RWPE2 (cell line): ENCODE measurements around the gene WDR77.
A peak's percentile ranks its signal among the peaks of the same experiment; 100 is the strongest.

Experiments used
- ATAC-seq: fragments of 200-7000 bp; cut with Tn5 transposase; 3 replicates; pipeline ENCODE4 v1.9.1; 2021; ENCODE audit warnings: low read depth
- DNase-seq: peaks from one replicate; pipeline ENCODE4 v3.0.0-alpha.2; 2020; ENCODE audit warnings: low spot score
- H3K27ac ChIP-seq: fragments of 450-650 bp; 2 replicates; pipeline ENCODE4 v1.5.1; 2017; ENCODE audit warnings: mild to moderate bottlenecking; ENCODE audit not compliant: poor library complexity, severe bottlenecking
- H3K27me3 ChIP-seq: fragments of 250-450 bp; sonication (Bioruptor Pico); 2 replicates; pipeline ENCODE4 v1.5.1; 2021; ENCODE audit warnings: mild to moderate bottlenecking, moderate library complexity; ENCODE audit not compliant: insufficient read depth, poor library complexity, severe bottlenecking
- H3K36me3 ChIP-seq: fragments of 250-450 bp; sonication (Bioruptor Pico); 2 replicates; pipeline ENCODE4 v1.5.1; 2020; ENCODE audit warnings: low read depth, mild to moderate bottlenecking, moderate library complexity
- H3K4me1 ChIP-seq: fragments of 250-450 bp; sonication (Bioruptor Pico); 2 replicates; pipeline ENCODE4 v1.5.1; 2021; ENCODE audit warnings: mild to moderate bottlenecking, moderate library complexity; ENCODE audit not compliant: insufficient read depth, poor library complexity, severe bottlenecking
- H3K4me3 ChIP-seq: fragments of 250-450 bp; sonication (Bioruptor Pico); 2 replicates; pipeline ENCODE4 v1.5.1; 2021; ENCODE audit warnings: mild to moderate bottlenecking, moderate library complexity; ENCODE audit not compliant: severe bottlenecking
- H3K9me3 ChIP-seq: fragments of 250-450 bp; sonication (Bioruptor Pico); 2 replicates; pipeline ENCODE4 v1.5.1; 2021; ENCODE audit warnings: mild to moderate bottlenecking, moderate library complexity; ENCODE audit not compliant: severe bottlenecking
- TF ChIP-seq, protein P1 (sequence below): fragments of 450-650 bp; IDR thresholded peaks from one replicate; pipeline ENCODE4 v1.5.1; 2017; ENCODE audit warnings: mild to moderate bottlenecking, moderate library complexity; ENCODE audit not compliant: poor library complexity, severe bottlenecking

The WDR77 gene

DNA sequence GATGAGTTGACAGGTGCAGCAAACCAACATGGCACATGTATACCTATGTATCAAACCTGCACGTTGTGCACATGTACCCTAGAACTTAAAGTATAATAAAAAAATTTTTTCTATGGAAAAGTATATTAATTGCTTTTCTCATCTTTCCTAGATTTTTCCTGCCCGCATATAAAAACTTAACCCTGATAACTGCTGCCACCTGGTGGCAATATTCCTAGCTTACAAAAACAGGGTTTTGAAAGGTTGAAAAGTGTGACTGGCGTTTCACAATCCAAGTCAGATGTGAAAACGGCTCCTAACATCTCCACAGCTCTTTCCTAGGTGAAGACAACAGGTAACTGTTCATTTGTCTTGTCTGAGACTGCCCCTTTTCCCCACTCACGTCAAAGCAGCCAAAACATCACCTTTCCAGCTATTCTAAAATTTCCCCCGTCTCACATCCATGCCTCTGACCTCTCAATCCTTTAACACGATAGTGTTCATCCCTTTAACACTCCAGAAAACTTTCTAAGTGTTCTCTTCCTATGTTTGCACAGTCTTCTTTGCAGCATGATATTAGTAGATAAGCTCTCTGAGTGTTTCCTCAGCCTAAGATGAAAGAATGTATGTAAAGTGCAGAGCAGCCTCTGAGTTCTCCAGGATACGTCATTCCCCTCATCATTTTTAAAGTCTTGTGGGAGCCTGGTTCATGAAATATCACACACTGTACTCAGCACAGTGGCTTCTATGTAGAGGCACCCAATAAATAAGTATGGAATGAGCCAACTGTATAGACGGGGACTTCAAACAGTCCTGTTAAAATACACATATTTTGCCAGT, 49.1 kb downstream of the WDR77 start:
- DNase-seq, result no peak
- Histone ChIP-seq H3K36me3 (no peaks in the 10 kb centered on the region), H3K27ac (no peak overlapping the region), H3K4me1 (no peaks in the 10 kb centered on the region), H3K4me3 (no peak overlapping the region), H3K27me3 (peaks cover 5% of the 10 kb centered on the region), H3K9me3 (no peaks in the 10 kb centered on the region)
- no peak for ATAC-seq
- TF ChIP-seq, protein P1, sequence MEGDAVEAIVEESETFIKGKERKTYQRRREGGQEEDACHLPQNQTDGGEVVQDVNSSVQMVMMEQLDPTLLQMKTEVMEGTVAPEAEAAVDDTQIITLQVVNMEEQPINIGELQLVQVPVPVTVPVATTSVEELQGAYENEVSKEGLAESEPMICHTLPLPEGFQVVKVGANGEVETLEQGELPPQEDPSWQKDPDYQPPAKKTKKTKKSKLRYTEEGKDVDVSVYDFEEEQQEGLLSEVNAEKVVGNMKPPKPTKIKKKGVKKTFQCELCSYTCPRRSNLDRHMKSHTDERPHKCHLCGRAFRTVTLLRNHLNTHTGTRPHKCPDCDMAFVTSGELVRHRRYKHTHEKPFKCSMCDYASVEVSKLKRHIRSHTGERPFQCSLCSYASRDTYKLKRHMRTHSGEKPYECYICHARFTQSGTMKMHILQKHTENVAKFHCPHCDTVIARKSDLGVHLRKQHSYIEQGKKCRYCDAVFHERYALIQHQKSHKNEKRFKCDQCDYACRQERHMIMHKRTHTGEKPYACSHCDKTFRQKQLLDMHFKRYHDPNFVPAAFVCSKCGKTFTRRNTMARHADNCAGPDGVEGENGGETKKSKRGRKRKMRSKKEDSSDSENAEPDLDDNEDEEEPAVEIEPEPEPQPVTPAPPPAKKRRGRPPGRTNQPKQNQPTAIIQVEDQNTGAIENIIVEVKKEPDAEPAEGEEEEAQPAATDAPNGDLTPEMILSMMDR, result peak; percentile 76

DNA sequence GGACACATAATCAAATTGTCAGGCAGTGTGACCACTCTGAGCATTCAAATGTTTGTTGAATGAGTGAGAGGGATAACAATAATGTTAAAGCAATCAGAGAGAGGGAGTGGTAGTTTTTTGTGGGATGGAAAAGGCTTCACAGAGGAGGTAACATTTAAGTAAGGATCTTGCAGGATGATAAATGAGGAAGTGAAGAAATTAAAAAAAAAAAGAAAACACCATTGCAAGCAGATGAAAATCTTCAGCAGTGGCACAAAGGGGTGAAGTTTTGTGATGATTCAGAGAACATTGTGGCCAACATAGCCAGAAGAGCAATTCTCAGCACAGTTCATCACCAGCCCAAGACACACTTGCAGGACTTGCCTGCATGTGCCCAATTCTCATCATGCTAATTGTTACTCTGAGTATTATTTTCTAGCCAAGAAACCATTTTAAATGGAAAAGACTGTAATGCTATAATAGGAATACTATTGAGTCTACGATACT, 56.6 kb downstream of the WDR77 start:
- no peak overlapping the region for H3K27ac ChIP-seq
- no peak overlapping the region for H3K4me3 ChIP-seq
- no peaks in the 10 kb centered on the region for H3K4me1 ChIP-seq
- no peaks in the 10 kb centered on the region for H3K36me3 ChIP-seq
- ATAC-seq, result no peak
- H3K27me3 ChIP-seq, result peaks cover 10% of the 10 kb centered on the region
- H3K9me3 ChIP-seq, result no peaks in the 10 kb centered on the region
- DNase-seq, result no peak
- TF ChIP-seq, protein P1, result no peak

DNA sequence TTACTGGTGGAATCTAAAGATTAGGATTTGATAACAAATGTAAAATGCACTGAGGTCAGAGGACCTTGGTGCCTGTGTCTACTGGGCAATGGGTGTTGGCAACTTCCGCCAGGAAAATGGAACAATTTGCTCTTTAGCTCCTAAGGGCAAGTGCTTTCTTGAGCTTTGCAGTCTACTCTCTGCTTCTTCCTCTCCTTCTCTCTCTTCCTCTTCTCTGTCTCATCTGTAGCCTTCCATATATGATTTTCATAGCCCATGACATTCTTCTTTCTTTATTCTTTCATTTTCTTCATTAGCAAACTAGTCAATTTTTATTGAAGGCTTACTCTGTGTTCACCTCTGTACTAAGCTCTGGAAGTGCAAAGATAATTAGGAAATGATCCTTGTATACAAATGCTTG, 57.0 kb downstream of the WDR77 start:
- ATAC-seq (no peak), DNase-seq (no peak)
- Histone ChIP-seq H3K27me3 (peaks cover 10% of the 10 kb centered on the region), H3K9me3 (no peaks in the 10 kb centered on the region), H3K36me3 (no peaks in the 10 kb centered on the region), H3K27ac (no peak overlapping the region), H3K4me3 (no peak overlapping the region), H3K4me1 (no peaks in the 10 kb centered on the region)
- TF ChIP-seq, protein P1, result no peak
